Esophagus squamous epithelium (tissue), 4 donors: ENCODE measurements around the gene OST4.
"Not testable (repeated sequence)": the region's sequence is repeated elsewhere in the genome, so short reads cannot be mapped to it uniquely, and the experiment has no call there.

Experiments
- POLR2A ChIP-seq, 4 donors: fragments of 450-650 bp; IDR thresholded peaks; one replicate each; pipeline ENCODE4 v1.6.1; 2017; ENCODE audit warnings: antibody characterized with exemption in 4 of 4, mild to moderate bottlenecking in 4 of 4, moderate library complexity in 3 of 4
- TF ChIP-seq, protein P1 (sequence below), 6 experiments: fragments of 450-650 bp in 4 of 6; fragments of 200-600 bp in 2 of 6; sonication (generic) in 2 of 6; IDR thresholded peaks; one replicate each; pipeline ENCODE4 v1.5.1; 2016 to 2019; ENCODE audit warnings: antibody characterized with exemption in 6 of 6, mild to moderate bottlenecking in 4 of 6, moderate library complexity in 4 of 6

GRCh38 chr2:27111392-27112078 is 40.1 kb upstream of the OST4 start:
- TF ChIP-seq, protein P1, sequence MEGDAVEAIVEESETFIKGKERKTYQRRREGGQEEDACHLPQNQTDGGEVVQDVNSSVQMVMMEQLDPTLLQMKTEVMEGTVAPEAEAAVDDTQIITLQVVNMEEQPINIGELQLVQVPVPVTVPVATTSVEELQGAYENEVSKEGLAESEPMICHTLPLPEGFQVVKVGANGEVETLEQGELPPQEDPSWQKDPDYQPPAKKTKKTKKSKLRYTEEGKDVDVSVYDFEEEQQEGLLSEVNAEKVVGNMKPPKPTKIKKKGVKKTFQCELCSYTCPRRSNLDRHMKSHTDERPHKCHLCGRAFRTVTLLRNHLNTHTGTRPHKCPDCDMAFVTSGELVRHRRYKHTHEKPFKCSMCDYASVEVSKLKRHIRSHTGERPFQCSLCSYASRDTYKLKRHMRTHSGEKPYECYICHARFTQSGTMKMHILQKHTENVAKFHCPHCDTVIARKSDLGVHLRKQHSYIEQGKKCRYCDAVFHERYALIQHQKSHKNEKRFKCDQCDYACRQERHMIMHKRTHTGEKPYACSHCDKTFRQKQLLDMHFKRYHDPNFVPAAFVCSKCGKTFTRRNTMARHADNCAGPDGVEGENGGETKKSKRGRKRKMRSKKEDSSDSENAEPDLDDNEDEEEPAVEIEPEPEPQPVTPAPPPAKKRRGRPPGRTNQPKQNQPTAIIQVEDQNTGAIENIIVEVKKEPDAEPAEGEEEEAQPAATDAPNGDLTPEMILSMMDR (IDR thresholded peaks at IDR 0.05) = not testable (repeated sequence)
- not testable (repeated sequence) for TF ChIP-seq POLR2A (IDR thresholded peaks at IDR 0.05)
